Prostate gland (tissue), 2 donors: ENCODE data around the gene SEPTIN8. TPM values are rescaled to one million over a fixed set of nuclear protein-coding genes. Genes with fewer than 3 reads are reported as not detected.

Experiments
- DNase-seq: peaks from one replicate; pipeline ENCODE4 v3.0.0-alpha.2; 2019; ENCODE audit warnings: low spot score
- H3K27ac ChIP-seq, 2 donors: fragments of 200-600 bp; sonication (generic); 2 replicates each; pipeline ENCODE4 v1.5.1; 2017 to 2019
- H3K27me3 ChIP-seq: fragments of 200-600 bp; sonication (generic); replicated peaks from 2 replicates; pipeline ENCODE4 v1.5.1; 2019; ENCODE audit not compliant: insufficient read depth
- H3K36me3 ChIP-seq, 2 donors: fragments of 200-600 bp; sonication (generic); 1 replicate in 1 of 2; 2 replicates in 1 of 2; pipeline versions ENCODE4 v1.5.1 to v1.8.1; 2017 to 2019
- H3K4me1 ChIP-seq: fragments of 200-600 bp; sonication (generic); replicated peaks from 2 replicates; pipeline ENCODE4 v1.5.1; 2019
- H3K4me3 ChIP-seq, 2 donors: fragments of 200-600 bp; sonication (generic); 2 replicates each; pipeline ENCODE4 v1.5.1; 2017 to 2019
- H3K9me3 ChIP-seq: fragments of 200-600 bp; sonication (generic); 2 replicates; pipeline ENCODE4 v1.5.1; 2017
- POLR2A ChIP-seq: fragments of 450-650 bp; IDR thresholded peaks from one replicate; pipeline ENCODE4 v1.6.1; 2016; ENCODE audit warnings: antibody characterized with exemption, mild to moderate bottlenecking
- POLR2AphosphoS5 ChIP-seq: sonication (generic); formaldehyde crosslinking; IDR thresholded peaks from one replicate; pipeline ENCODE4 v1.6.1; 2017; ENCODE audit warnings: antibody characterized with exemption
- WGBS: methylation state at CpG from one replicate; pipeline ENCODE4 v1.1.5; 2018; 5-methylcytosine and 5-hydroxymethylcytosine counted together
- intact Hi-C: fragments of 100-400 bp; cut with DNase I; formaldehyde crosslinking; loops from one replicate; pipeline ENCODE4 v1.14.2; 2022
- total RNA-seq, 2 donors: library from RNA; depleted of rRNA; stranded (reverse); fragments of >200 nt; gene quantifications; one replicate each; pipeline ENCODE4 v1.1.0, GENCODE V29; 2016
- TF ChIP-seq, protein P1 (sequence below), 4 experiments: fragments of 200-600 bp in 2 of 4; fragments of 450-650 bp in 2 of 4; sonication (generic) in 2 of 4; IDR thresholded peaks; 1 replicate in 3 of 4; 2 replicates in 1 of 4; pipeline ENCODE4 v1.5.1; 2016 to 2019; ENCODE audit warnings: antibody characterized with exemption in 4 of 4, mild to moderate bottlenecking in 2 of 4, moderate library complexity in 2 of 4

The SEPTIN8 gene
- total RNA-seq, 2 donors from 2014 or later: 27.7 to 38.5 TPM

DNA sequence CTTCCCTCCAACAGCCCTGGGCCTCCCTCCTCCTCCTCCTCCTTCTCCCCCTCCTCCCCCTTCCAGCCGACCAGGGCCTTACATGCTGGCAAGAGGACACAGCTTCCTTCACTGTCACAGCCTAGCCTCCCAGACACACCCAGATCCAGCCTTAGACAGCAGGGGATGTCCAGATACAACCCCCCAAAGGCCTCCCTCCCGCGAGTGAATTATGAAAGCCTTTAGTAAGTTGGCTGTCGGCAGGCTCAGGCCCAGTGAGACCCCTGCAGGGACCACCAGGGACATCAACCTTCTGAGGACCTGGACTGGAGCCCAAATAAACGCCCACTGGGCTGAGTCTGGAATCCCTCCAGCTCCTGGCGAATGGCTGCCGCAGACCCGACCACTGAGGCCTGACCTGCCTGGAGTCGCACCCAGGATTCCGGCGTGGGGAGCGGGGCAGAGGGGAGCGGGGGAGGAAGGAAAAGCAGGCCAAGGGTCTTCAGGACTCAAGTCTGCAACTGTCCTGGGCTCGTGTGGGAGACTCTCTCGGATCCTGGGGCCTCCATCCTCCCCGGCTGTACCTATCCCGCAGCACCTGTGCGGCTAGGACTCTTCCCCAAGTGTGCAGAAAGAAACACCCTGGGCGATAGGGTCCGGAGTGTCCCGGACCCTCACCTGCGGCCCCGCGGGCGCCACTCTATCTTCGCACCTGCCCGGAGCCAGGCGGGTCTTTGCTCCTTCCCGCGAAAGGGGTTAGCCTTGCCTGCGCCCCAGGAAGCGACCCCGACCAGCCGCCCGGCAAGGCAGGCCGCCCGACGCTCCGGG is 705 bp downstream of the SEPTIN8 start:
- H3K4me1 ChIP-seq: no peaks in the 10 kb centered on the region
- WGBS: 7% methylated on average over 36 of the region's 39 CpGs
- peak overlapping the region; percentile 71 to 85 for H3K4me3 ChIP-seq
- H3K27me3 ChIP-seq: no peaks in the 10 kb centered on the region
- H3K27ac ChIP-seq: peak overlapping the region; percentile 70 to 71
- intact Hi-C loops: no loop called here
- H3K9me3 ChIP-seq: no peaks in the 10 kb centered on the region
- DNase-seq: peak; percentile 23
- no peak for TF ChIP-seq POLR2A
- no peak for TF ChIP-seq POLR2AphosphoS5
- TF ChIP-seq, protein P1, sequence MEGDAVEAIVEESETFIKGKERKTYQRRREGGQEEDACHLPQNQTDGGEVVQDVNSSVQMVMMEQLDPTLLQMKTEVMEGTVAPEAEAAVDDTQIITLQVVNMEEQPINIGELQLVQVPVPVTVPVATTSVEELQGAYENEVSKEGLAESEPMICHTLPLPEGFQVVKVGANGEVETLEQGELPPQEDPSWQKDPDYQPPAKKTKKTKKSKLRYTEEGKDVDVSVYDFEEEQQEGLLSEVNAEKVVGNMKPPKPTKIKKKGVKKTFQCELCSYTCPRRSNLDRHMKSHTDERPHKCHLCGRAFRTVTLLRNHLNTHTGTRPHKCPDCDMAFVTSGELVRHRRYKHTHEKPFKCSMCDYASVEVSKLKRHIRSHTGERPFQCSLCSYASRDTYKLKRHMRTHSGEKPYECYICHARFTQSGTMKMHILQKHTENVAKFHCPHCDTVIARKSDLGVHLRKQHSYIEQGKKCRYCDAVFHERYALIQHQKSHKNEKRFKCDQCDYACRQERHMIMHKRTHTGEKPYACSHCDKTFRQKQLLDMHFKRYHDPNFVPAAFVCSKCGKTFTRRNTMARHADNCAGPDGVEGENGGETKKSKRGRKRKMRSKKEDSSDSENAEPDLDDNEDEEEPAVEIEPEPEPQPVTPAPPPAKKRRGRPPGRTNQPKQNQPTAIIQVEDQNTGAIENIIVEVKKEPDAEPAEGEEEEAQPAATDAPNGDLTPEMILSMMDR (IDR thresholded peaks at IDR 0.05): no peak
- no peaks in the 10 kb centered on the region for H3K36me3 ChIP-seq

DNA sequence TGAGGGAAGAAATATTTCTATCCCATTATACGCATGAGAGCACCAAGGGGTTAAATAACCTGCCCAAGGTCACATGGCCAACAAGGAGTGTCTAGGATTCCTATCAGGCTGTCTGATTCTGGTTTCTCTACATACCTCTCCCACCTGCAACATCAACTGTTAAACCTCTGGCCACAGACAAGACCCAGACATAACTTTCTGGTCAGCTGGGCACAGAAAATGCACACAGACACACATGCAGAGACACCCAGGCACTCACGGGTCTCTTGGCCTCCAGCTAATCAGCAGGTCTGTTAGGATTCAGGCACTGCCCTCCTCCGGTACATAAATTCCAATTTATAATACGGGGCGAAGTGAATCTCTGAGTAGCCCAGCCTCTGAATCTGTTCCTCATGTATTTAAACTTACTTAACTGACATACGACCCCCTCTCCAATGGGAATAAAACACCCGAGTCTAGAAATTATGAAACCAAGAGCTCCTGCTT is 1.5 kb downstream of the SEPTIN8 start:
- Histone ChIP-seq H3K27me3 (no peaks in the 10 kb centered on the region), H3K4me1 (no peaks in the 10 kb centered on the region), H3K9me3 (no peaks in the 10 kb centered on the region), H3K4me3 (no peak overlapping the region), H3K36me3 (no peaks in the 10 kb centered on the region), H3K27ac (no peak overlapping the region)
- no peak for DNase-seq
- WGBS: 33% methylated on average over 7 of the region's 7 CpGs
- TF ChIP-seq POLR2A: no peak
- TF ChIP-seq POLR2AphosphoS5: no peak
- TF ChIP-seq, protein P1 (IDR thresholded peaks at IDR 0.05): no peak
- intact Hi-C loops: no loop called here

DNA sequence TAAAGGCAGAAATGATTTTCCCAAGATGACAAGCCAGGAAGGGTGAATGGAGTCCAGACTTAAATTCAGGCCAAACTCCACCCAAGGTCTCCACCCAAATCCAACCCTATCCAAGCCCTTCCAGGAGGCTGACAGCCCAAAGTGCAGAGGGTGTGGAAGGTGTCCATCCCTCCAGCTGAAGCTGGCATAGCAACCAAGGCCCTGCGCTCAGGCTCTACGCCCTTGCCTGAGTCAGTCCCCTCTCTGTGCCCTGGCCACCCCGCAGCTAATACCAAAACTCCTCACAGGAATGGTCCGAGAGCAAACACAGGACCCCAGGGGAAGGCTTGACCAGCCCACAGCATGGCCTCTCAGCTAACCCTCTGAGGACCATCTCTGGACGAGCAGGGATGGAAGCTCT is 2.1 kb downstream of the SEPTIN8 start:
- Histone ChIP-seq H3K36me3 (no peaks in the 10 kb centered on the region), H3K27ac (no peak overlapping the region), H3K4me1 (no peaks in the 10 kb centered on the region), H3K27me3 (no peaks in the 10 kb centered on the region), H3K9me3 (no peaks in the 10 kb centered on the region), H3K4me3 (no peak overlapping the region)
- WGBS: 86% methylated on average over 5 of the region's 5 CpGs
- intact Hi-C loops: no loop called here
- TF ChIP-seq, protein P1 (IDR thresholded peaks at IDR 0.05): no peak
- TF ChIP-seq POLR2A (no peak), POLR2AphosphoS5 (no peak)
- no peak for DNase-seq

DNA sequence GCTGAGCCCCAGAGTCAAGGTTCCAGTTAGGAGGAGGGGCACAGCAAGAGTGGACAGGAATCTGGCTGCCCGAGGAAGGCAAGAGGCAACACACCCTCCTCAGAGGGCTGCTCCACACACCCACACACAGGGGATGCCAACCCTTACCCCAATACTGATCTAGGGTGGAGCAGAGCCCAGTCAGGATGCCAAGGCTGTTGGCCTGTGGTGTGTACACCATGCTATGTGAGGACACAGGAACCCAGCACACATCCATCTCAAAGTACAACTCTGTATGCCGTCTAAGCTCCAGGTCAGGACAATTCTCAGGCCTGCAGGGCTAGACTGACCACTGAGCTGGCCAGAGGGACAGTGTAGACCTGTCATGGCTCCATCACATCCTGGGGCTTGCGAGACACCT is 2.6 kb downstream of the SEPTIN8 start:
- intact Hi-C loops: no loop called here
- 64% methylated on average over 3 of the region's 3 CpGs for WGBS
- no peak overlapping the region for H3K27ac ChIP-seq
- no peaks in the 10 kb centered on the region for H3K27me3 ChIP-seq
- H3K4me3 ChIP-seq: no peak overlapping the region
- TF ChIP-seq POLR2A (no peak), POLR2AphosphoS5 (no peak)
- TF ChIP-seq, protein P1 (IDR thresholded peaks at IDR 0.05): no peak
- H3K36me3 ChIP-seq: no peaks in the 10 kb centered on the region
- H3K9me3 ChIP-seq: no peaks in the 10 kb centered on the region
- no peaks in the 10 kb centered on the region for H3K4me1 ChIP-seq
- no peak for DNase-seq
